ENCODE data around the gene BMPER. TPM values are rescaled to one million over a fixed set of nuclear protein-coding genes. Genes with fewer than 3 reads are reported as not detected.

The BMPER gene
- total RNA-seq, 4 donors from 2014 or later: 3.1 to 33.3 (median 8.0) TPM

DNA sequence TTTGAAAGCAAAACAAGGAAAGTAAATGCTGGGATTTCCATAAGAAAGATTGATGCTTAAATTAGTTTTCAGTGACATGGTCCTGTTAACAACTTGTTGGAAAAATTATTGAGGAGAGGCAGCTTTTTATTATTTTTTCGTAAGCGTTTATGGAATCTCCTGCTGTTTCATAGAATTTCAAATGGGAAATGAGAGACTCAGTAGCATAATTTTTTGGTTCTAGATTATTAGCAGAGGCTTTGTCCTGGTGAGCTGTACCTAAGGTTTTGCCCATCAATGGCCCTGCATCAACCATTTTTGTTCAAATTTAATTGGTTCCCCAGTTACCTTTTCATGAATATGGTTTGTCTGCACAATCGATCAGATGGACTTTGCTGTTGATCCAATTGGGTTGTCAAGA lies 205.7 kb downstream of the BMPER start:
- no peak overlapping the region for H3K27ac ChIP-seq
- peaks cover 0 to 17% (median 0%) of the 10 kb centered on the region in 4 donors for H3K4me1 ChIP-seq
- DNase-seq (ENCODE audit: low spot score in 2 of 2): no peak
- 81 to 90% methylated on average over 3 of the region's 3 CpGs for WGBS, 2 donors
- H3K4me3 ChIP-seq: no peak overlapping the region
- H3K36me3 ChIP-seq: no peaks in the 10 kb centered on the region
- TF ChIP-seq EP300 (IDR thresholded peaks at IDR 0.05) (no peak), POLR2A (IDR thresholded peaks at IDR 0.05) (no peak)
- TF ChIP-seq, protein P1, sequence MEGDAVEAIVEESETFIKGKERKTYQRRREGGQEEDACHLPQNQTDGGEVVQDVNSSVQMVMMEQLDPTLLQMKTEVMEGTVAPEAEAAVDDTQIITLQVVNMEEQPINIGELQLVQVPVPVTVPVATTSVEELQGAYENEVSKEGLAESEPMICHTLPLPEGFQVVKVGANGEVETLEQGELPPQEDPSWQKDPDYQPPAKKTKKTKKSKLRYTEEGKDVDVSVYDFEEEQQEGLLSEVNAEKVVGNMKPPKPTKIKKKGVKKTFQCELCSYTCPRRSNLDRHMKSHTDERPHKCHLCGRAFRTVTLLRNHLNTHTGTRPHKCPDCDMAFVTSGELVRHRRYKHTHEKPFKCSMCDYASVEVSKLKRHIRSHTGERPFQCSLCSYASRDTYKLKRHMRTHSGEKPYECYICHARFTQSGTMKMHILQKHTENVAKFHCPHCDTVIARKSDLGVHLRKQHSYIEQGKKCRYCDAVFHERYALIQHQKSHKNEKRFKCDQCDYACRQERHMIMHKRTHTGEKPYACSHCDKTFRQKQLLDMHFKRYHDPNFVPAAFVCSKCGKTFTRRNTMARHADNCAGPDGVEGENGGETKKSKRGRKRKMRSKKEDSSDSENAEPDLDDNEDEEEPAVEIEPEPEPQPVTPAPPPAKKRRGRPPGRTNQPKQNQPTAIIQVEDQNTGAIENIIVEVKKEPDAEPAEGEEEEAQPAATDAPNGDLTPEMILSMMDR (IDR thresholded peaks at IDR 0.05): no peak
- H3K9me3 ChIP-seq: peaks cover 0 to 7% (median 3%) of the 10 kb centered on the region in 4 donors
- no peaks in the 10 kb centered on the region for H3K27me3 ChIP-seq

DNA sequence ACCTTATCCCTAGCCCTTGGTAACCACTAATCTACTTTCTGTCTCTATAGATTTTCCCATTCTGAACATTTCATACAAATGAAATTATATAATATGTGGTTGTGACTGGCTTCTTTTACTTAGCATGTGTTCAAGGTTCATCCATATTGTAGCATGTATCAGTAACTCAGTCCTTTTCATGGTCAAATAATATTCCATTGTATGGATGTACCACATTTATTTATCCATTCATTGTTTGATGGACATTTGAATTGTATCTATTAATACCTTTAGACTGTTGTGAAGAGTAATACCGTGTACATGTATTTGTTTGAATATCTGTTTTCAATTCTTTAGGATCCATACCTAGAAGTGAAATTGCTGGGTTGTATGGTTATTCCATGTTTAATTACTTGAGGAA lies 210.2 kb downstream of the BMPER start:
- DNase-seq (ENCODE audit: low spot score in 2 of 2): no peak
- Histone ChIP-seq H3K36me3 (no peaks in the 10 kb centered on the region), H3K4me3 (no peak overlapping the region), H3K9me3 (peaks cover 0 to 7% (median 3%) of the 10 kb centered on the region in 4 donors), H3K27ac (no peak overlapping the region), H3K27me3 (no peaks in the 10 kb centered on the region), H3K4me1 (no peaks in the 10 kb centered on the region)
- 91 to 92% methylated on average over 1 of the region's 1 CpG for WGBS, 2 donors
- TF ChIP-seq EP300 (IDR thresholded peaks at IDR 0.05) (no peak), POLR2A (IDR thresholded peaks at IDR 0.05) (no peak)
- TF ChIP-seq, protein P1 (IDR thresholded peaks at IDR 0.05): no peak

DNA sequence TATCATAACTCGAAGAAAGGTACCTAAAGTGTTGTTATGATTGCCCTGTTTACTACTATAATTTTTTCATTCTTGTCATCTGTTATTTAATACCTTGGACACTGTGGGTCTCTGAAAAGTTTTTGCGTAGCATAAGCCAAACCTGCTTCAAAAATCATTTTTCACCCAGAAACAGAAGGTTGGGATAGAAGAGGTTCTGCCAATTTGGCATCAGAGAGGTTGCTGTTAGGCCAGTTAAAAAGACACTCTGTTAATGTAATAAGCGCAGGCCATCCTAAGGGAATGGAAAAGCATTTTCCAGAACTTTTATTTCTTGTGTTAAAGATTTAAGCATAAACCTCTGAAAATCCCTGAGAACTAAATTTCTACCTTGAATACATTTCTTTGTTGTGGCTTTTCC lies 212.2 kb downstream of the BMPER start:
- 73 to 82% methylated on average over 3 of the region's 3 CpGs for WGBS, 2 donors

DNA sequence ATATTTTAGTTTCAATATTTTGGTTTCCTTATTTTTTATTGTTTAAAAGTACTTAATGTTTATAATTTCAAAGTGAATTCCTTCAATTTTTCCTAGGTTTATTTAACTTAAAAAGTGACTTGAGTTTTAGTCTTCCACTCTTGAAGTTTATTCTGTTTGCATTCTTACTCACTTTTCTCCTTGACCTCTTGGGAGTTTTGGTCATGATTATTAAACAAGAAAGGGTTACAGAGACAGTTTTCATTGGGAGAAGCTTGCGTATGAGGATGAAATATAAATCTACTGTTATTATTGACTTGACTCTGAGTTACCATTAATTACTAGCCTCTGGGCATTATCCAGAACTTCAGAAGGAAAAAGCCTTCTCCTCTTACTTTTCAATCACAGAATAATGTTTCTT lies 216.0 kb downstream of the BMPER start:
- no peak overlapping the region for H3K27ac ChIP-seq
- peaks cover 0 to 29% (median 8%) of the 10 kb centered on the region in 4 donors for H3K9me3 ChIP-seq
- H3K36me3 ChIP-seq: no peaks in the 10 kb centered on the region
- TF ChIP-seq EP300 (IDR thresholded peaks at IDR 0.05): no peak
- TF ChIP-seq, protein P1 (IDR thresholded peaks at IDR 0.05): no peak
- TF ChIP-seq POLR2A (IDR thresholded peaks at IDR 0.05): no peak
- no peak overlapping the region for H3K4me3 ChIP-seq
- WGBS, 2 donors: 20 to 40% methylated on average over 1 of the region's 1 CpG
- no peak for DNase-seq (ENCODE audit: low spot score in 2 of 2)
- no peaks in the 10 kb centered on the region for H3K27me3 ChIP-seq
- no peaks in the 10 kb centered on the region for H3K4me1 ChIP-seq

More for the DNA sequence above, 212.2 kb downstream of the BMPER start:
- no peak for DNase-seq (ENCODE audit: low spot score in 2 of 2)
- Histone ChIP-seq H3K9me3 (peaks cover 0 to 7% (median 3%) of the 10 kb centered on the region in 4 donors), H3K36me3 (no peaks in the 10 kb centered on the region), H3K27ac (no peak overlapping the region), H3K4me3 (no peak overlapping the region), H3K27me3 (no peaks in the 10 kb centered on the region), H3K4me1 (no peaks in the 10 kb centered on the region)
- TF ChIP-seq EP300 (IDR thresholded peaks at IDR 0.05) (no peak), POLR2A (IDR thresholded peaks at IDR 0.05) (no peak)
- TF ChIP-seq, protein P1 (IDR thresholded peaks at IDR 0.05): no peak

DNA sequence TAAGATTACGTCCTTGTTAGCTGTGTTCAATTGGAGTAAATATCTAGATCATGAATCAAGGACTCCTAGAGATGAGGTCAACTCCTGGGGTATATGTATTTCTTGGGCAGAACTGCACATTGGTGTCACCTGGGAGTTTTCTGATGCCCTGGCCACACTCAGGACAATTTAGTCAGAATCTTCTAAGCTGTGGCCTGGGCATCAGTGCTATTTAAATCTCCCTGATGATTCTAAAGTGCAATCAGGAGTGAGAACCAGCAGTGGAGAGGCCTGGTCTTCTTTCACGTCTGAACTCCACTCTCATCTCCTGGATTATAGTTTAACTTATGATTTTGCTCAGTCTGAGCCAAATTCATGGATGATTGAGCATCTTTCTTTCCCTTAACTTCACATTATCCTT lies 218.0 kb downstream of the BMPER start:
- no peak overlapping the region for H3K27ac ChIP-seq
- TF ChIP-seq EP300 (IDR thresholded peaks at IDR 0.05) (no peak), POLR2A (IDR thresholded peaks at IDR 0.05) (no peak)
- TF ChIP-seq, protein P1 (IDR thresholded peaks at IDR 0.05): no peak
- H3K36me3 ChIP-seq: no peaks in the 10 kb centered on the region
- 82 to 83% methylated on average over 2 of the region's 2 CpGs for WGBS, 2 donors
- H3K4me1 ChIP-seq: no peaks in the 10 kb centered on the region
- no peak for DNase-seq (ENCODE audit: low spot score in 2 of 2)
- H3K27me3 ChIP-seq: no peaks in the 10 kb centered on the region
- H3K4me3 ChIP-seq: no peak overlapping the region
- peaks cover 0 to 29% (median 10%) of the 10 kb centered on the region in 4 donors for H3K9me3 ChIP-seq

All from tibial nerve (tissue), 4 donors.